NCI-H187 treated with DMSO at 0.1 percent for 48 hours (cell line): ENCODE measurements around the gene CCL22.

Source experiments
- DNase-seq: peaks from one replicate; lab custom pipeline; 2025; lab: John Stamatoyannopoulos, UW

CCL22 gene

DNA sequence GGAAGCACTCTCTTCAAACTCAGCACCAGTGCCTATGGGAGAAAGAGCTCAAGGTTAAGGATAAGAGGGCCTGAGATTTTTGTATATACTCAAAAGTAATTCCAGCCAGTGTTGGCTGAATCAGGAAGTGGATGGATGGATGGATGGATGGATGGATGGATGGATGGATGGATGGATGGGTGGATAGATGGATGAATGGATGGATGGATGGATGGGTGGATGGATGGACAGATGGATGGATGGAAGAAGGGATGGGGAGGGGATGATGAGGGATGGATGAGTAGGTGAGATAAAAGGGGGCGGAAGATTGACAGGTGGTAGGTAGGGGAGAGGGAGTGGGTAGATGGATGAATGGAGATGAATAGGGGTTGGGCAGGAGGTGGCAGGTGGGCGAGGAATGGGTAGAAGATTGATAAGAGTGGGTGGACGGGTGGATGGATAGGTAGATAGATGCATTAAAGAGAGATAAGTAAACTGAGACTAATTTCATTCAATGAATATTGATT is 17.8 kb downstream of the CCL22 start:
- DNase-seq, result no peak

DNA sequence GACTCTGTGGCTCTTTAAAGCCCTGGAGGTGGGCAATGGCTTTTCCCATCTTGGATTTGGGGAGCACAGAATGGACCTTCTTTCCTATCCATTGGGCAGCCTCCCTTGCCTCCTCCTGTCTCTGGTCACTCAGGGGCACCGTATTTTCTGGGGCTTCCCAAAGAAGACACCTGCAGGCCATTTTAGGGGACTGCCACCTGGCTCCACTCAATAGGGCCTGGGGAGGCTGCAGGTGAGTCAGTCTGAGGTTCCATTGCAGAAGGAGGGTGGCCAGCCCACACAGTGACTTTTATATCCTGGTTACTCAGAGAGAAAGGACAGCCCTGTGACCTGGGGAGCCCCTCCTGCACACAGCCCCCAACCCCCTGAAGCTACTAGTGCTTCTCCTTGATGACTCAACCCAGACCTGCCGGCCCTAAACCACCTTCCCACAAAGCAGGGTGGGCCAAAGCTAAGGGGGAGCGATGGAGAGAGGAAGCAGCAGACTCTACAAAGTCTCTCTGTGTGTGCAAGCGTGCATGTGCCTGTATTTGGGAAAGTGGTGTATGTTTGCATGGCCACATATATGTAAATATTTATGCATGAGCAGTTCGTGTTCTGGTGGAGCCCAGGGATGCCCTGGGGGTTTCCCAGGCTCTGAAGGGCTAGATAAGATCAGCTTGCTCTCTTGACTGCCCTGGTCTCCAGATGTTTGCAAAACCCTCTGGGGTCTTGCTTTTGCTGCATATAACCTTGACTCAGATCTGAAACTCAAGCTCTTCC is 18.7 kb downstream of the CCL22 start:
- no peak for DNase-seq

DNA sequence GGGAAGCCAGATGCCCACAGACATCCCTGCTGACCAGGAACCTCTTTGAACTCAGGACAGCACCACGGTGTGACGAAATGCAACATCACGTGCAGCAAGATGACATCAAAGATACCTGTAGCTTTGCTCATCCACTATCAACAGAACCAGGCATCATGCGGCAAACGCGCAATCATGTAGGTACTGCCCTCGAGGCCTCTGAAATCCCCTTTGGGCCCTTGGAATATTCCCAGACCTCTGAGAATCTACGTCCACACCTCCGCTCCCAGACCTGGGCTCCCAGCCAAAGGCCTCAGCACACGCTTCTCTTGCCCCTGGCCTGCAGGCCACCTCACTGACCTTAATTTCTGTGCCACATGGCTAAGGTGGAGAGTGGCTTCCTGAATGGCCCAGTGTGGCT is 21.0 kb downstream of the CCL22 start:
- DNase-seq, result no peak

DNA sequence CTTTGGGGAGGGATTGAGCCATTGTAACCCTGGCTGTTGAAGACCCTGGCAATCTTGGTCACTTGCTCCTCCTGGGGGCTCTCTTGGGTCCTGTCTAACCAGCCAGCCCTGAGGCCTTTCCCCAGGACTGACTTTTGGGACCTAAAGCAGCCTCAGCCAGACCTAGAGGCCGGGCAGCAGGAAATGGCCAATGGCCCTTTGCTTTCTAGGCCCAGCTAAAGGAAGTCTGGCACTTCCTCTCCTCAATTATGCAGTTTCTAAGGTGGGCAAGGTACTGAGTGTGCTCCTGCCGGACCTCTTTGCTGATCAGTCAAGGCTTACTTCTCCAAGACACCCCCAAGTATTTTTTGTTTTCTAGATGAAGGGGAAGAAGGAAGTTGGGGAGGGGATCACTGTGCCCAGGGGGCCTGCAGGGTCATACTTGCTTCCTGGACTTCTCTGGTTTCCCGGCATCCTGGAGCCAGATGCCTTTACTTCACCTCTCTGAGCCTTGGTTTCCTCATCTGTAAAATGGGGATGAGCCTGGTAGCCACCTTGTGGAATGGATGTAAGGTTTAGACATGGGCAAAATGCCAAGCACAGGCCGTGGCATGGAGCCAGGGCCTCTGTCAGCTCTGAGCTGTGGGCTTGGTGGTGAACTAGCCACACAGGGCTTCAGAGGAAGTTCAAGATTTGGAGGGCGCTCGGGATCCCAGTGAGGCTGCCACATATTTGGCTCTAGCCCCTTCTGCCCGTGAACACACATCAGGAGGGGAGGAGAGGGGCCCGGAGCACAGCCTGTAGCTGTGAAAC is 22.3 kb downstream of the CCL22 start:
- no peak for DNase-seq

DNA sequence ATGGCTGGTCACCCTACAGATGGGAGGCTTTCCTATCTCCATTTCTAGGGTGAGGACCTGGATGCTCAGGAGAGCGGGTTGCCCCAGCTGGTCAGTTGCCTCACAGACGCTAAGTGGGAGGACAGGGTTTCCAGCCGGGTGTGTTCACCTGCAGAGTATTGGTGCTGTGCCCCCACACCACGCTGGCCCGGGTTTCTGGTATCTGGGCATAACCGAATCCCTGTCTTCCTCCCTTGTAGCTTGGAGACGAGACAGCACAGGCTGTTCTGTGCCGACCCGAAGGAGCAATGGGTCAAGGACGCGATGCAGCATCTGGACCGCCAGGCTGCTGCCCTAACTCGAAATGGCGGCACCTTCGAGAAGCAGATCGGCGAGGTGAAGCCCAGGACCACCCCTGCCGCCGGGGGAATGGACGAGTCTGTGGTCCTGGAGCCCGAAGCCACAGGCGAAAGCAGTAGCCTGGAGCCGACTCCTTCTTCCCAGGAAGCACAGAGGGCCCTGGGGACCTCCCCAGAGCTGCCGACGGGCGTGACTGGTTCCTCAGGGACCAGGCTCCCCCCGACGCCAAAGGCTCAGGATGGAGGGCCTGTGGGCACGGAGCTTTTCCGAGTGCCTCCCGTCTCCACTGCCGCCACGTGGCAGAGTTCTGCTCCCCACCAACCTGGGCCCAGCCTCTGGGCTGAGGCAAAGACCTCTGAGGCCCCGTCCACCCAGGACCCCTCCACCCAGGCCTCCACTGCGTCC is 23.4 kb downstream of the CCL22 start:
- DNase-seq, result no peak

DNA sequence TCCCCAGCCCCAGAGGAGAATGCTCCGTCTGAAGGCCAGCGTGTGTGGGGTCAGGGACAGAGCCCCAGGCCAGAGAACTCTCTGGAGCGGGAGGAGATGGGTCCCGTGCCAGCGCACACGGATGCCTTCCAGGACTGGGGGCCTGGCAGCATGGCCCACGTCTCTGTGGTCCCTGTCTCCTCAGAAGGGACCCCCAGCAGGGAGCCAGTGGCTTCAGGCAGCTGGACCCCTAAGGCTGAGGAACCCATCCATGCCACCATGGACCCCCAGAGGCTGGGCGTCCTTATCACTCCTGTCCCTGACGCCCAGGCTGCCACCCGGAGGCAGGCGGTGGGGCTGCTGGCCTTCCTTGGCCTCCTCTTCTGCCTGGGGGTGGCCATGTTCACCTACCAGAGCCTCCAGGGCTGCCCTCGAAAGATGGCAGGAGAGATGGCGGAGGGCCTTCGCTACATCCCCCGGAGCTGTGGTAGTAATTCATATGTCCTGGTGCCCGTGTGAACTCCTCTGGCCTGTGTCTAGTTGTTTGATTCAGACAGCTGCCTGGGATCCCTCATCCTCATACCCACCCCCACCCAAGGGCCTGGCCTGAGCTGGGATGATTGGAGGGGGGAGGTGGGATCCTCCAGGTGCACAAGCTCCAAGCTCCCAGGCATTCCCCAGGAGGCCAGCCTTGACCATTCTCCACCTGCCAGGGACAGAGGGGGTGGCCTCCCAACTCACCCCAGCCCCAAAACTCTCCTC is 24.1 kb downstream of the CCL22 start:
- no peak for DNase-seq

DNA sequence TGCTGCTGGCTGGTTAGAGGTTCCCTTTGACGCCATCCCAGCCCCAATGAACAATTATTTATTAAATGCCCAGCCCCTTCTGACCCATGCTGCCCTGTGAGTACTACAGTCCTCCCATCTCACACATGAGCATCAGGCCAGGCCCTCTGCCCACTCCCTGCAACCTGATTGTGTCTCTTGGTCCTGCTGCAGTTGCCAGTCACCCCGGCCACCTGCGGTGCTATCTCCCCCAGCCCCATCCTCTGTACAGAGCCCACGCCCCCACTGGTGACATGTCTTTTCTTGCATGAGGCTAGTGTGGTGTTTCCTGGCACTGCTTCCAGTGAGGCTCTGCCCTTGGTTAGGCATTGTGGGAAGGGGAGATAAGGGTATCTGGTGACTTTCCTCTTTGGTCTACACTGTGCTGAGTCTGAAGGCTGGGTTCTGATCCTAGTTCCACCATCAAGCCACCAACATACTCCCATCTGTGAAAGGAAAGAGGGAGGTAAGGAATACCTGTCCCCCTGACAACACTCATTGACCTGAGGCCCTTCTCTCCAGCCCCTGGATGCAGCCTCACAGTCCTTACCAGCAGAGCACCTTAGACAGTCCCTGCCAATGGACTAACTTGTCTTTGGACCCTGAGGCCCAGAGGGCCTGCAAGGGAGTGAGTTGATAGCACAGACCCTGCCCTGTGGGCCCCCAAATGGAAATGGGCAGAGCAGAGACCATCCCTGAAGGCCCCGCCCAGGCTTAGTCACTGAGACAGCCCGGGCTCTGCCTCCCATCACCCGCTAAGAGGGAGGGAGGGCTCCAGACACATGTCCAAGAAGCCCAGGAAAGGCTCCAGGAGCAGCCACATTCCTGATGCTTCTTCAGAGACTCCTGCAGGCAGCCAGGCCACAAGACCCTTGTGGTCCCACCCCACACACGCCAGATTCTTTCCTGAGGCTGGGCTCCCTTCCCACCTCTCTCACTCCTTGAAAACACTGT is 25.0 kb downstream of the CCL22 start:
- DNase-seq, result no peak

DNA sequence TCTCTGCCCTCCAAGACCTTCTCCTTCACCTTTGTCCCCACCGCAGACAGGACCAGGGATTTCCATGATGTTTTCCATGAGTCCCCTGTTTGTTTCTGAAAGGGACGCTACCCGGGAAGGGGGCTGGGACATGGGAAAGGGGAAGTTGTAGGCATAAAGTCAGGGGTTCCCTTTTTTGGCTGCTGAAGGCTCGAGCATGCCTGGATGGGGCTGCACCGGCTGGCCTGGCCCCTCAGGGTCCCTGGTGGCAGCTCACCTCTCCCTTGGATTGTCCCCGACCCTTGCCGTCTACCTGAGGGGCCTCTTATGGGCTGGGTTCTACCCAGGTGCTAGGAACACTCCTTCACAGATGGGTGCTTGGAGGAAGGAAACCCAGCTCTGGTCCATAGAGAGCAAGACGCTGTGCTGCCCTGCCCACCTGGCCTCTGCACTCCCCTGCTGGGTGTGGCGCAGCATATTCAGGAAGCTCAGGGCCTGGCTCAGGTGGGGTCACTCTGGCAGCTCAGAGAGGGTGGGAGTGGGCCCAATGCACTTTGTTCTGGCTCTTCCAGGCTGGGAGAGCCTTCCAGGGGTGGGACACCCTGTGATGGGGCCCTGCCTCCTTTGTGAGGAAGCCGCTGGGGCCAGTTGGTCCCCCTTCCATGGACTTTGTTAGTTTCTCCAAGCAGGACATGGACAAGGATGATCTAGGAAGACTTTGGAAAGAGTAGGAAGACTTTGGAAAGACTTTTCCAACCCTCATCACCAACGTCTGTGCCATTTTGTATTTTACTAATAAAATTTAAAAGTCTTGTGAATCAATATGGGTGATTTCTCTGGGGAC is 25.9 kb downstream of the CCL22 start:
- DNase-seq, result no peak

DNA sequence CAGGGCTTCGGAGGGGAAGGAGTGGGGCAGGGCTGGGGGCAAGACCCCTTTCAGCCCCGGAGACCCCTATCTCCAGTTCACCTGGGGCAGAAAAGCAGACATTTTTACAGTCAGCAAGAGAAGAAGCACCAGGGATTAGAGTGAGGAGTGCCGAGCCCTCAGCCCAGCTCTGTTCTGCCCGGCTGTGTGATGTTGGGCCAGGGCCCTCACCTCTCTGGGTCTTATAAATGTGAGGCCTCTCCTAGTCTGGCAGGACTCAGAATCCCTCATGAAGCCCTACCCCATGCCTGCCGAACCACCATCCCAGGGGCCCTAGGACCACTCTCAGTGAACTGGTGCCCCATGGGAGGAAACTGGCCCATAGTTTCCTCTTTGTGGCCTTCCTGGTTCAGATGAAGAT is 26.5 kb downstream of the CCL22 start:
- no peak for DNase-seq

DNA sequence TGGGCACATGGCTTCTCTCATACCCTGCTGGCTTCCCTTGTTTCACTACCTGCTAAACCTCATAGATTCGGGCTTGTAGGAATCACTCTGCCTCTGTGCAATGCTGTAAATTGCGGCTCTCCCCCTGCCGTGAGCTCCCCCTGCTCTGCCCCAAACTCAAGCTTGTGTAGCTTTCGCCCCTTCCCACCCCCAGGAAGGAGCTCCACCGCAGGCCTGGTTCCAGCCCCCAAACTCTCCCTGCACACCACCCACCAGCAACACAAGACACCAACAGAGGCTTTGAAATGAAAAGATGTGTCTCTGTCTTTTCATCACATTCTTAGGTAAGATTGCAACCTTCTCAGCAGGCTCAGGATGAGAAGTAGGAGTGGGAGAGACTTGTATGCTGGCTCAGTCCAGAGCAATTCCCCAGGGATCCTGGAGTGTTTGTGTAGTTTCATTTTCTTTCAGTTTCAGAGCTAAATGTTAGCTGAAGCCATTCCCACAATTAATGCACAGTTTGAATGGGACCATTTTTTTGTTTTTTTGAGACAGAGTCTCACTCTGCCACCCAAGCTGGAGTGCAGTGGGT is 27.9 kb downstream of the CCL22 start:
- no peak for DNase-seq

DNA sequence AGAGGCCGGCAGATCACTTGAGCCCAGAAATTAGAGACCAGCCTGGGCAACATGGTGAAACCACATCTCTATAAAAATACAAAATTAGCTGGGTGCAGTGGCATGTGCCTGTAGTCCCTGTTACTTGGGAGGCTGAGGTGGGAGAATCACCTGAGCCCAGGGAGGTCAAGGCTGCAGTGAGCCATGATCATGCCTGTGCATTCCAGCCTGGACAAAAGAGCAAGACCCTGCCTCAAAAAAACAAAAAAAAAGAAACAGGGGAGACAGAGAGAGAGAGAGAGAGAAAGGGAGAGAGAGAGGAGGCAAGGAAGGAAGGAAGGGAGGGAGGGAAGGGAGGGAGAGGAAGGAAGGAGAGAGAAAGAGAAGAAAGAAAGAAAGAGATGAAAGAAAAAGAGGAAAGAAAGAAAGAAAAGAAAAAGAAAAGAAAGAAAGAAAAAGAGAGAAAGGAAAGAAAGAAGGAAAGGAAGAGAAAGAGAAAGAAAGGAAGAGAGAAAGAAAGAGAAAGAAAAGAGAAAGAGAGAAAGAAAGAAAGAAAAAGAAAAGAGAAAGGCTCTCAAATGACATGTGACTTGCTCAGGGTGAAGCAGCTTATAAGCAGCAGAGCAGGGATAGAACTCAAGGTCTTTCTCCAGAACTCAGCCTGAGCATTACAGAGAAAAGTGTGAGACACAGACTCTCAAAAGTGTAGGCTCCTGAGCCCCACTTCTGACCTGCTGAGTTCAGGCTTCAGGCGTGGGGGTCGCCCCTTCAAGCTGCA is 29.2 kb downstream of the CCL22 start:
- no peak for DNase-seq

DNA sequence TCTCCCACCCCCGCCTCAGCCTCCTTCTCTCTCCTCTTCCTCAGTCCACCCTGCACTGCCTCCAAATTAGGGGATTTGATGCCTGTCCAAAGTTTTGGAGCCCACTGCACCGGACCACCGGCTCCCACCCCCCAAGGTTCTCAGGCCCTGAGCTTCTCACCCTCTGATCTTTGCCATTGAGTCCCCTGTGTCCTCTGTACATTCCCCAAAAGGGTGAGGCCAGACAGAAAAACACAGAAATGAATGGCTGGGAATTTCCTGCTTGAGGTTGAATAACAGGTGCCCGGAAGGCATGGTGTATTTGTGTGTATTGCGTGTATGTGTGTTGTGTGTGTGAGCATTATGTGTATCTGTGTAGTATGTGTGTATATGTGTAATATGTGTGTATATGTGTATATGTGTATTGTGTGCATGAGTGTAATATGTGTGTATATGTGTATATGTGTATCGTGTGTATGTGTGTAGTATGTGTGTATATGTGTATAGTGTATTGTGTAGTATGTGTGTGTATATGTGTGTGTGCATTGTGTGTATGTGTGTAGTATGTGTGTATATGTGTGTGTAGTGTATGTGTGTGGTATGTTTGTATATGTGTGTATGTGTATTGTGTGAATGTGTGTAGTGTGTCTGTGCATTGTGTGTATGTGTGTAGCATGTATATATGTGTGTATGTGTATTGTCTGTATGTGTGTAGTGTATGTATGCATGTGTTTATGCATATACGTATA is 29.9 kb downstream of the CCL22 start:
- DNase-seq, result no peak

DNA sequence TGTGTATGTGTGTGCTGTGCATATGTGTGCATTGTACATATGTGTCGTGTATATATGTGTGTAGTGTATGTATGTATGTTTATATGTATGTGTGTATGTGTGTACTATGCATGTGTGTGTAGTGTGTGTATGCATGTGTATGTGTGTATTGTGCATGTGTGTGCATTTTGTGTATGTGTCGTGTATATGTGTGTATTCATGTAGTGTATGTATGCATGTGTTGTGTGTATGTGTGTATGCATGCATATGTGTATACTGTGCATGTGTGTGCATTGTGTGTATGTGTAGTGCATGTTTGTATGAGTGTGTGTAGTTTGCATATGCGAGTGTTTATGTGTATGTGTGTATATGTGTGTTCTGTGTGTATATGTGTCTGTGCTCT is 30.5 kb downstream of the CCL22 start:
- DNase-seq, result no peak

DNA sequence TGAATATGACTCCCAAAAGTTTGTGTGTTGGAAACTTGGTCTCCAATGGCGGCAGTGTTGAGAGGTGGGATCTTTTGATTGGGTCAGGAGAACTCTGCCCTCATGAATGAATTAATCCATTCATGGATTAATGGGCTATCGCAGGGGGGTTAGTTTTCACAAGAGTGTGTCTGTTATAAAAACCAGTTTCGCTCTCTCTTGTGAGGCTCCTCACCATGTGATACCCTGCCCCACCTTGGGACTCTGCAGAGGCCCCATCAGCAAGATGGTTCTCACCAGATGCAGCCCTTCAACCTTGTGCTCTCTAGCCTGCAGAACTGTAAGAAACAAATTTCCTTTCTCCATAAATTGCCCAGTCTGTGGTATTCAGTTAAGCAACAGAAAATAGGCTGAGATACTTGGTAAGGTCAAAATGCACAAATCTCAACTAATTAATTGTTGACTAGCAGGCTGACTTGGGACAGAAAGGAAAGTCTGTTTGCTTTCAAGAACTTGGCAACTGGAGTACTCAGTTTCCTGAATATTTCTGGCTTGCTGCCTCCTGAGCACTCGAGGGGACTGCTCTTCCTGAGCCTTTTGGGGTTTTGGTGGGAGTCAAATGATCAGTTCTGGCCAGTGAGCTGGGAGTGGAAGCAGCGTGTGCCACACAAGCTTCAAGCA is 32.2 kb downstream of the CCL22 start:
- DNase-seq, result no peak

DNA sequence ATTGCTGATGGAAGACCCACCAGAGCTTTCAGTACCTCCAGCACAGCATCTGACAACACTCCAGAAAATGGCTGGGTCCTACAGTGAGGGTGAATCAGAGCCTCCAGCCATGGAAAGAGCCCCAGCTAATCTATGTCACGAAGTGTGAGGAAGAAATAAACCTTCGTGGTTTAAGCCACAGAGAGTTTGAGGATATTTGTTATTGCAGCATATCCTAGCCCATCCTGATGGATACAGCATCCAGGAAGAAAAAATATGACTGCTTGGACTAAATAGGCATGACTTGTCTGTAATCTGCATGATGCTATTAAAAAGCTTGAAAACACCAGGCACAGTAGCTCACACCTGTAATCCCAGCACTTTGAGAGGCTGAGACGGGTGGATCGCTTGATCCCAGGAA is 32.7 kb downstream of the CCL22 start:
- DNase-seq, result no peak

DNA sequence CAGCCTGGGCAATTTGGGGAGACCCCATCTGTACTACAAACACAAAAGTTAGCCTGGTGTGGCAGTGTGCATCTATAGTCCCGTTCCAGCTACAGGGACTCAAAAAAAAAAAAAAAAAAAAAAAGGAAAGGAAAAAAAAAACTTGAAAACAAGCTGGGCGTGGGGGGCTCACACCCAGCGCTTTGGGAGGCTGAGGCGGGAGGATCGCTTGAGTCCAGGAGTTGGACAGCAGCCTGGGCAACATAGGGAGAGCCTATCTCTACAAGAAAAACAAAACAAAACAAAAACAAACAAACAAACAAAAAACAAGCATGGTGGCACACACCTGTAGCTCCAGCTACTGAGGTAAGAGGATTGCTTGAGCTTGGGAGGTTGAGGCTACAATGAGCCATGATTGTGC is 33.1 kb downstream of the CCL22 start:
- no peak for DNase-seq

DNA sequence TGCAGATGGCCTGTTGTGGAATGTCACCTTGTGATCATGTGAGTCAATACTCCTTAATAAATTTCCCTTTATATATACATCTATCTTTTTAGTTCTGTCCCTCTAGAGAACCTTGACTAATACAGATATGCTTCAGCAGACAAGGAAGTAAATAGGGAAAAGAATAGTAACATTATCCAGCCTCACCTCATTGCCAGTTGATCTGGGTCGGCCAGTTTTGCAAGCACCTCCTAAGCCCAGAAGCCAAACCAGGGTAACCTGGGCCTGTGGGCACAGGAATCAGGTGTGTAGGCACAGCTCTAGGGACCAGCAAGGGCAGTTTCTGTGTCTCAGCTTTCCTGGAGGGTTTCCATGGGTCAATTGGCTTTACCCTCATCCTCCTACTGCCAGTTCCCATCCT is 34.1 kb downstream of the CCL22 start:
- DNase-seq, result no peak

DNA sequence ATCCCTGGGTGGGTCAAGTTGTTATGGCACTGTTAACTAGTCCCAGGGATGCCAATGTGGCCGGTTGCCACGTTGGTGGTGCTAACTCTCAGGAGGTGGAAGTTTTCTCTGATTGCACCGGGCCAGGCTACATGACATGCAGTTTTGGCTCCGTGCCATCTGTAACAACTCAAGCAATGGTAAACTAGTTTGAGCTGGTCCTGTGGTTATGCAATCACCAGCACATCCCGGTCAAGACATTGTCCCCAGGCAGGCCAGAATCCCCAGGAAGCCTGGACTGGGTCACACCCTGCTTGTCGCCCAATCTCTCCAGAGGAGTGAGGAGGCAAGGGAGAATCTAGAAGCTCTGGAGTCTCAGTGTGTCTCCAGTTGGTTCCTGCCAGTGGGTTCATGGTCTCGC is 35.9 kb downstream of the CCL22 start:
- DNase-seq, result no peak
